Activated naive CD4-positive, alpha-beta T cell treated with anti-CD3 and anti-CD28 coated beads, Interleukin-2, amount 10 ng/mL, durations not matched to agents 5 hours and 36 hours (primary cell): ENCODE results near the gene ADARB1. TPM values are rescaled to one million over a fixed set of nuclear protein-coding genes. Genes with fewer than 3 reads are reported as not detected.

Experiments
- total RNA-seq, 2 experiments: library from RNA; stranded (reverse); gene quantifications; one replicate each; pipeline ENCODE4 v1.2.3, GENCODE V29; 2021

Gene ADARB1
- total RNA-seq, result 10 to 100 TPM; 40.5 to 41.4 TPM

GRCh38 chr21:45074048-45074817 lies at the start of gene ADARB1:
Gene ADARB1 (plus strand): TSS chr21:45074580. CDS start chr21:45171657, 97,077 bp downstream.

Other genes starting within 250 kb of the ADARB1 start
- 10 to 100 TPM; 74.7 to 79.3 TPM for gene PTTG1IP, start 200.9 kb upstream of the ADARB1 start, total RNA-seq
- gene ITGB2, start 153.7 kb upstream of the ADARB1 start, total RNA-seq, result 100 to 1,000 TPM; 565 to 569 TPM
- 10 to 100 TPM; 39.5 to 41.4 TPM for gene SLX9, start 134.6 kb upstream of the ADARB1 start, total RNA-seq
- 10 to 100 TPM; 19.4 to 20.2 TPM for gene POFUT2, start 213.3 kb downstream of the ADARB1 start, total RNA-seq